CD1c-positive myeloid dendritic cell (primary cell): ENCODE measurements around the gene PTPRN2.

ENCODE experiments used
- DNase-seq: peaks from one replicate; pipeline ENCODE4 v3.0.0-alpha.2; 2016; ENCODE audit errors: extremely low spot score

PTPRN2 gene

GRCh38 chr7:157758468-157759245 lies 829.0 kb downstream of the PTPRN2 start:
- DNase-seq, result no peak

- no peak for DNase-seq
Observed at GRCh38 chr7:157757776-157758467, 829.7 kb downstream of the PTPRN2 start.

- no peak for DNase-seq
Observed at GRCh38 chr7:157757211-157757610, 830.4 kb downstream of the PTPRN2 start.

GRCh38 chr7:157755741-157756140 lies 831.9 kb downstream of the PTPRN2 start:
- DNase-seq, result no peak

- DNase-seq, result no peak
Observed at GRCh38 chr7:157754416-157754790, 833.2 kb downstream of the PTPRN2 start.

GRCh38 chr7:157753713-157754415 lies 833.8 kb downstream of the PTPRN2 start:
- DNase-seq, result no peak

- no peak for DNase-seq
Observed at GRCh38 chr7:157752832-157753291, 834.8 kb downstream of the PTPRN2 start.

GRCh38 chr7:157751951-157752673 lies 835.5 kb downstream of the PTPRN2 start:
- DNase-seq, result no peak

GRCh38 chr7:157751406-157751805 lies 836.2 kb downstream of the PTPRN2 start:
- no peak for DNase-seq

- no peak for DNase-seq
Observed at GRCh38 chr7:157750291-157750690, 837.3 kb downstream of the PTPRN2 start.

GRCh38 chr7:157745721-157746709 lies 841.6 kb downstream of the PTPRN2 start:
- DNase-seq, result no peak

GRCh38 chr7:157744786-157745601 lies 842.6 kb downstream of the PTPRN2 start:
- no peak for DNase-seq

- no peak for DNase-seq
Observed at GRCh38 chr7:157743781-157744525, 843.7 kb downstream of the PTPRN2 start.

- DNase-seq, result no peak
Observed at GRCh38 chr7:157740251-157740798, 847.3 kb downstream of the PTPRN2 start.

- no peak for DNase-seq
Observed at GRCh38 chr7:157739650-157740049, 848.0 kb downstream of the PTPRN2 start.

- DNase-seq, result no peak
Observed at GRCh38 chr7:157739031-157739430, 848.6 kb downstream of the PTPRN2 start.

- DNase-seq, result no peak
Observed at GRCh38 chr7:157738066-157738460, 849.6 kb downstream of the PTPRN2 start.

- DNase-seq, result no peak
Observed at GRCh38 chr7:157737151-157738065, 850.2 kb downstream of the PTPRN2 start.
